Gastroesophageal sphincter (tissue), 3 donors: ENCODE results near the gene TMEM207.

Experiments used
- CTCF ChIP-seq, 4 experiments: fragments of 200-600 bp in 2 of 4; fragments of 450-650 bp in 2 of 4; sonication (generic) in 1 of 4; IDR thresholded peaks; one replicate each; pipeline ENCODE4 v1.5.1; 2017 to 2019; ENCODE audit warnings: antibody characterized with exemption in 4 of 4, mild to moderate bottlenecking in 2 of 4, moderate library complexity in 2 of 4
- POLR2A ChIP-seq, 2 donors: fragments of 450-650 bp; IDR thresholded peaks; one replicate each; pipeline ENCODE4 v1.6.1; 2017; ENCODE audit warnings: antibody characterized with exemption in 2 of 2, mild to moderate bottlenecking in 2 of 2, moderate library complexity in 1 of 2

- TF ChIP-seq CTCF (IDR thresholded peaks at IDR 0.05) (no peak), POLR2A (IDR thresholded peaks at IDR 0.05) (no peak)
Observed at GRCh38 chr3:190496859-190497258, 47.2 kb upstream of the TMEM207 start.
